K562 (cell line): ENCODE measurements around the gene MEIG1. TPM values are rescaled to one million over a fixed set of nuclear protein-coding genes. Genes with fewer than 3 reads are reported as not detected.
A peak's percentile ranks its signal among the peaks of the same experiment; 100 is the strongest.
"Not testable (repeated sequence)": the region's sequence is repeated elsewhere in the genome, so short reads cannot be mapped to it uniquely, and the experiment has no call there.

Experiments used
- ATAC-seq: fragments of 200-7000 bp; cut with Tn5 transposase; 3 replicates; pipeline ENCODE4 v1.9.1; 2020; ENCODE audit warnings: moderate library complexity
- BruUV-seq: library from RNA; stranded (reverse); fragments of 400-500 nt; replicated peaks from 2 replicates; lab custom pipeline; 2021; lab: Mats Ljungman, UMichigan
- CTCF ChIA-PET: fragments of 300-600 bp; formaldehyde crosslinking; extraction: SDS; loops from one replicate; lab custom pipeline; 2021; ENCODE audit warnings: low intra/inter-chr PET ratio; lab: Yijun Ruan, JAX
- POLR2A ChIA-PET: fragments of 300-600, 350-650 bp; sonication (Branson Sonifier 250); formaldehyde crosslinking; extraction: SDS; loops from one replicate; lab custom pipeline; 2021; ENCODE audit warnings: antibody characterized with exemption, inconsistent platforms; lab: Yijun Ruan, JAX
- DNase-seq, 4 experiments: peaks; one replicate each; pipeline versions ENCODE4 v3.0.0 to v3.0.0-alpha.2; 2011 to 2018; ENCODE audit warnings: low spot score in 3 of 4, mixed read lengths in 3 of 4; ENCODE audit errors: extremely low read depth in 1 of 4
- FAIRE-seq: peaks from 2 replicates; lab custom pipeline; 2011; peaks lifted over from hg19 to GRCh38; lab: Jason Lieb, UNC
- H2AFZ ChIP-seq: 2 replicates; pipeline ENCODE4 v1.6.0; 2011; ENCODE audit warnings: low read depth, low read length, control low read depth, inconsistent platforms
- H3K27ac ChIP-seq: fragments of 200-600 bp; 3 replicates; pipeline ENCODE4 v1.8.0; 2011; ENCODE audit warnings: low read depth, mild to moderate bottlenecking, control low read depth, inconsistent platforms, low read length, moderate library complexity, mixed read lengths; ENCODE audit errors: extremely low read depth
- H3K27me3 ChIP-seq, 2 experiments: fragments of 300-600 bp in 1 of 2; 2 replicates in 1 of 2; 3 replicates in 1 of 2; pipeline versions ENCODE4 v1.6.0 to v1.8.0; 2011; ENCODE audit warnings: inconsistent platforms in 2 of 2, low read length in 2 of 2, mild to moderate bottlenecking in 1 of 2, mixed read lengths in 1 of 2, moderate library complexity in 1 of 2; ENCODE audit not compliant: control insufficient read depth in 2 of 2, insufficient read depth in 2 of 2
- H3K36me3 ChIP-seq: fragments of 300-600 bp; 3 replicates; pipeline ENCODE4 v1.8.0; 2011; ENCODE audit warnings: mild to moderate bottlenecking, low read length, inconsistent platforms; ENCODE audit not compliant: control insufficient read depth, insufficient read depth
- H3K4me1 ChIP-seq, 2 experiments: fragments of 200-600 bp in 1 of 2; replicated peaks in 1 of 2; 2 replicates in 1 of 2; 3 replicates in 1 of 2; pipeline versions ENCODE4 v1.5.1 to v1.8.0; 2011; ENCODE audit warnings: inconsistent platforms in 2 of 2, low read length in 2 of 2, mild to moderate bottlenecking in 1 of 2, mixed read lengths in 1 of 2, moderate library complexity in 1 of 2; ENCODE audit not compliant: control insufficient read depth in 2 of 2, insufficient read depth in 2 of 2
- H3K4me2 ChIP-seq: 2 replicates; pipeline ENCODE4 v1.6.1; 2011; ENCODE audit warnings: low read length, control low read depth, inconsistent platforms, mixed read lengths; ENCODE audit not compliant: insufficient read depth
- H3K4me3 ChIP-seq: fragments of 200-600 bp; sonication (generic), shearing (Covaris generic); 2 replicates; pipeline ENCODE4 v1.5.1; 2016; ENCODE audit warnings: control low read depth, inconsistent platforms
- H3K79me2 ChIP-seq: fragments of 200-600 bp; 3 replicates; pipeline ENCODE4 v1.8.0; 2011; ENCODE audit warnings: low read length, inconsistent platforms; ENCODE audit not compliant: control insufficient read depth, insufficient read depth
- H3K9ac ChIP-seq, 2 experiments: 2 replicates each; pipeline versions ENCODE4 v1.6.0 to v1.6.1; 2011; ENCODE audit warnings: low read depth in 2 of 2, low read length in 2 of 2, control low read depth in 1 of 2, inconsistent platforms in 1 of 2, mild to moderate bottlenecking in 1 of 2, mixed read lengths in 1 of 2; ENCODE audit not compliant: insufficient read depth in 1 of 2
- H3K9me1 ChIP-seq: one replicate; pipeline ENCODE4 v1.6.0; 2011; ENCODE audit warnings: inconsistent platforms, mild to moderate bottlenecking, low read length, moderate library complexity; ENCODE audit not compliant: control insufficient read depth, insufficient read depth
- H3K9me3 ChIP-seq: replicated peaks from 2 replicates; pipeline ENCODE4 v1.5.1; 2011; ENCODE audit warnings: low read depth, low read length, inconsistent platforms; ENCODE audit not compliant: control insufficient read depth, insufficient read depth
- H4K20me1 ChIP-seq: replicated peaks from 2 replicates; pipeline ENCODE4 v1.6.1; 2011; ENCODE audit warnings: low read length, inconsistent platforms, mixed read lengths; ENCODE audit not compliant: control insufficient read depth, insufficient read depth
- DACH1 ChIP-seq: fragments of 450-650 bp; IDR thresholded peaks from 2 replicates; pipeline ENCODE4 v1.6.1; 2018; ENCODE audit not compliant: partially characterized antibody
- PRMT5 ChIP-seq: sonication (generic); formaldehyde crosslinking; IDR thresholded peaks from 2 replicates; pipeline ENCODE4 v1.5.0; 2020; ENCODE audit warnings: missing genetic modification reagents
- SAFB ChIP-seq: fragments of 200-400 bp; formaldehyde crosslinking; IDR thresholded peaks from 2 replicates; pipeline ENCODE4 v1.6.1; 2017; ENCODE audit warnings: low read depth, low read length, borderline replicate concordance
- ZNF232 ChIP-seq: sonication (generic); formaldehyde crosslinking; IDR thresholded peaks from 2 replicates; pipeline ENCODE4 v1.8.0; 2022; ENCODE audit warnings: mild to moderate bottlenecking, missing genetic modification reagents
- WGBS: fragments of 100-300 bp; shearing (Covaris generic); methylation state at CpG from one replicate; pipeline ENCODE4 v1.1.6; 2016; ENCODE audit warnings: low coverage, mixed read lengths; ENCODE audit not compliant: insufficient coverage; ENCODE audit errors: missing lambda C conversion rate; 5-methylcytosine and 5-hydroxymethylcytosine counted together
- in situ Hi-C: fragments of 300-500 bp; cut with MboI; formaldehyde crosslinking; loops from 4 replicates; pipeline ENCODE4 v1.15.0; 2018; ENCODE audit warnings: inconsistent platforms, mixed read lengths
- intact Hi-C: fragments of 100-400 bp; cut with micrococcal nuclease; formaldehyde crosslinking; loops from 2 replicates; pipeline ENCODE4 v1.14.2; 2022
- polyA plus RNA-seq, 8 experiments: library from polyadenylated mRNA; depleted of rRNA in 4 of 8; stranded (reverse) in 5 of 8; unstranded in 3 of 8; fragments of >200 nt; fragmentation: Nextera tagmentation in 2 of 8; fragmentation: Illumina TruSeq in 1 of 8; extraction: Ambion mirVana in 2 of 8; extraction: Trizol in 1 of 8; gene quantifications; 2 replicates each; pipeline versions ENCODE4 v1.2.1 to v1.2.3, GENCODE V29; 2011 to 2014; ENCODE audit warnings: inconsistent platforms in 1 of 8, missing spikeins in 1 of 8
- total RNA-seq, 7 experiments: library from RNA; depleted of rRNA in 6 of 7; stranded (reverse); fragments of >200 nt in 6 of 7; fragmentation: Illumina TruSeq in 2 of 7; extraction: Trizol in 2 of 7; gene quantifications; 2 replicates each; pipeline versions ENCODE4 v1.2.1 to v1.2.3, GENCODE V29; 2011 to 2021; ENCODE audit warnings: low replicate concordance in 1 of 7
- TF ChIP-seq, protein P1 (sequence below): fragments of 200-800 bp; sonication (Bioruptor generic); IDR thresholded peaks from 2 replicates; pipeline ENCODE4 v1.6.1; 2016; ENCODE audit warnings: missing genetic modification characterization, missing compliant biosample characterization
- TF ChIP-seq, protein P2 (sequence below): sonication (generic); formaldehyde crosslinking; IDR thresholded peaks from 2 replicates; pipeline ENCODE4 v1.5.0; 2020; ENCODE audit warnings: missing genetic modification reagents
- TF ChIP-seq, protein P3 (sequence below): sonication (generic); formaldehyde crosslinking; IDR thresholded peaks from 2 replicates; pipeline ENCODE4 v1.9.0; 2022; ENCODE audit warnings: mild to moderate bottlenecking, missing genetic modification reagents
- TF ChIP-seq, protein P4 (sequence below): sonication (generic); formaldehyde crosslinking; IDR thresholded peaks from 2 replicates; pipeline ENCODE4 v1.8.1; 2023; ENCODE audit warnings: mild to moderate bottlenecking, missing genetic modification reagents

The MEIG1 gene
- total and polyA plus RNA-seq, 9 of the 15 experiments (the other 6 are each of a cell fraction or from before 2014, with no cell fraction given), result 0.19 to 1.7 (median 0.54) TPM; not detected in 3

DNA sequence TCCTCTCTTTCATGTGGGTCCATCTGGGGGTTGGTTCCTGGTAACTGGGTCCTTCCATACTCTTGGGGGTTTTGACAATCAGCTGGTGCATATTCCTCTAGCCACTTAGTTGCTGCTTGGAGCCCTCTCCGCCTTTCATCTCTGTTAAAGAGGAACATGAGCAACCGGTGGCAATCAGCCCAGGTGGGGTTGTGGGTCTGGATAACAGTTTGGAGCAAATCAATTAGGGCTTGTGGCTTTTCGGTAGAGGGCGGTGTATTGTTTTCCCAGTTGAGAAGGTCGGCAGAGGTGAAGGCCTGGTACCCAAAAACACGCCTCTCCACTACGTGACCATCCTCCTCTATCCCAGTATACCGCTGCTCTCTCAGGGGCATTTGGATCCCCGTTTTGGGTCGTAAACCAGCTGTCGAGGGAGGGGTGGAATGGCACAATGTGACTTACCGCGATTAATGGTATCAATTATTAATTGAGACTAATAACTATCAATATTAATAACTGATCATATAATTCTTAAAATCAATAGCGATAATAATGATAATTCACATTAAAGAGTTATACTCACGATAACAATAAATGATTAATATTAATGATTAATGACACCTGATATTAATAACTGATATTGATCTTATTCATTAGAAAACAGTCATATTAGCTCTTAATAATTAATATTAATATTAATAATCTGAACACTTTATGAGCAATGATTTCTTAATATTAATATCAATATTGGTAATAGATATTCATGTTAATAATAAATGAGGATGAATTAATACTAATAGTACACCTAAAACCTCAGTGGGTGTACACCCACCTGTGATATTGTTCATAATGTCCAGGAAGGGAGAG lies 15.2 kb downstream of the MEIG1 start:
- H3K4me2 ChIP-seq, H4K20me1 ChIP-seq, H3K4me1 ChIP-seq, H3K9me3 ChIP-seq, H3K9ac ChIP-seq, FAIRE-seq, H3K4me3 ChIP-seq, ATAC-seq, H3K27ac ChIP-seq, in situ Hi-C loops, H2AFZ ChIP-seq, BruUV-seq, H3K9me1 ChIP-seq, CTCF ChIA-PET, H3K79me2 ChIP-seq, H3K36me3 ChIP-seq, DNase-seq, H3K27me3 ChIP-seq: not testable (repeated sequence)
- 15% methylated on average over 13 of the region's 15 CpGs for WGBS
- POLR2A ChIA-PET, result interaction anchor here (0.7 kb wide), 1 partner anchor 228 kb away, joined by 3 read pairs; no protein-coding TSS in a partner anchor
- intact Hi-C loops, result loop anchor here (5.0 kb wide), 2 partner anchors 437 to 477 kb away; no protein-coding TSS in a partner anchor
- TF ChIP-seq ZNF232 (CRISPR knock-in tag) (peak; percentile 57; the same call in 1 of the 2 replicates), DACH1 (peak; percentile 94), SAFB (peak; percentile 43; the same call in 1 of the 2 replicates), PRMT5 (CRISPR knock-in tag) (0 out of 2 replicates have a peak, but pooled peaks have one; percentile 19)
- TF ChIP-seq, protein P1, sequence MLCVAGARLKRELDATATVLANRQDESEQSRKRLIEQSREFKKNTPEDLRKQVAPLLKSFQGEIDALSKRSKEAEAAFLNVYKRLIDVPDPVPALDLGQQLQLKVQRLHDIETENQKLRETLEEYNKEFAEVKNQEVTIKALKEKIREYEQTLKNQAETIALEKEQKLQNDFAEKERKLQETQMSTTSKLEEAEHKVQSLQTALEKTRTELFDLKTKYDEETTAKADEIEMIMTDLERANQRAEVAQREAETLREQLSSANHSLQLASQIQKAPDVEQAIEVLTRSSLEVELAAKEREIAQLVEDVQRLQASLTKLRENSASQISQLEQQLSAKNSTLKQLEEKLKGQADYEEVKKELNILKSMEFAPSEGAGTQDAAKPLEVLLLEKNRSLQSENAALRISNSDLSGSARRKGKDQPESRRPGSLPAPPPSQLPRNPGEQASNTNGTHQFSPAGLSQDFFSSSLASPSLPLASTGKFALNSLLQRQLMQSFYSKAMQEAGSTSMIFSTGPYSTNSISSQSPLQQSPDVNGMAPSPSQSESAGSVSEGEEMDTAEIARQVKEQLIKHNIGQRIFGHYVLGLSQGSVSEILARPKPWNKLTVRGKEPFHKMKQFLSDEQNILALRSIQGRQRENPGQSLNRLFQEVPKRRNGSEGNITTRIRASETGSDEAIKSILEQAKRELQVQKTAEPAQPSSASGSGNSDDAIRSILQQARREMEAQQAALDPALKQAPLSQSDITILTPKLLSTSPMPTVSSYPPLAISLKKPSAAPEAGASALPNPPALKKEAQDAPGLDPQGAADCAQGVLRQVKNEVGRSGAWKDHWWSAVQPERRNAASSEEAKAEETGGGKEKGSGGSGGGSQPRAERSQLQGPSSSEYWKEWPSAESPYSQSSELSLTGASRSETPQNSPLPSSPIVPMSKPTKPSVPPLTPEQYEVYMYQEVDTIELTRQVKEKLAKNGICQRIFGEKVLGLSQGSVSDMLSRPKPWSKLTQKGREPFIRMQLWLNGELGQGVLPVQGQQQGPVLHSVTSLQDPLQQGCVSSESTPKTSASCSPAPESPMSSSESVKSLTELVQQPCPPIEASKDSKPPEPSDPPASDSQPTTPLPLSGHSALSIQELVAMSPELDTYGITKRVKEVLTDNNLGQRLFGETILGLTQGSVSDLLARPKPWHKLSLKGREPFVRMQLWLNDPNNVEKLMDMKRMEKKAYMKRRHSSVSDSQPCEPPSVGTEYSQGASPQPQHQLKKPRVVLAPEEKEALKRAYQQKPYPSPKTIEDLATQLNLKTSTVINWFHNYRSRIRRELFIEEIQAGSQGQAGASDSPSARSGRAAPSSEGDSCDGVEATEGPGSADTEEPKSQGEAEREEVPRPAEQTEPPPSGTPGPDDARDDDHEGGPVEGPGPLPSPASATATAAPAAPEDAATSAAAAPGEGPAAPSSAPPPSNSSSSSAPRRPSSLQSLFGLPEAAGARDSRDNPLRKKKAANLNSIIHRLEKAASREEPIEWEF (CRISPR knock-in tag), result peak; percentile 89
- TF ChIP-seq, protein P2, sequence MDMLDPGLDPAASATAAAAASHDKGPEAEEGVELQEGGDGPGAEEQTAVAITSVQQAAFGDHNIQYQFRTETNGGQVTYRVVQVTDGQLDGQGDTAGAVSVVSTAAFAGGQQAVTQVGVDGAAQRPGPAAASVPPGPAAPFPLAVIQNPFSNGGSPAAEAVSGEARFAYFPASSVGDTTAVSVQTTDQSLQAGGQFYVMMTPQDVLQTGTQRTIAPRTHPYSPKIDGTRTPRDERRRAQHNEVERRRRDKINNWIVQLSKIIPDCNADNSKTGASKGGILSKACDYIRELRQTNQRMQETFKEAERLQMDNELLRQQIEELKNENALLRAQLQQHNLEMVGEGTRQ (CRISPR knock-in tag), result peak; percentile 34
- TF ChIP-seq, protein P3, sequence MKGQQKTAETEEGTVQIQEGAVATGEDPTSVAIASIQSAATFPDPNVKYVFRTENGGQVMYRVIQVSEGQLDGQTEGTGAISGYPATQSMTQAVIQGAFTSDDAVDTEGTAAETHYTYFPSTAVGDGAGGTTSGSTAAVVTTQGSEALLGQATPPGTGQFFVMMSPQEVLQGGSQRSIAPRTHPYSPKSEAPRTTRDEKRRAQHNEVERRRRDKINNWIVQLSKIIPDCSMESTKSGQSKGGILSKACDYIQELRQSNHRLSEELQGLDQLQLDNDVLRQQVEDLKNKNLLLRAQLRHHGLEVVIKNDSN (CRISPR knock-in tag), result peak; percentile 63
- TF ChIP-seq, protein P4, sequence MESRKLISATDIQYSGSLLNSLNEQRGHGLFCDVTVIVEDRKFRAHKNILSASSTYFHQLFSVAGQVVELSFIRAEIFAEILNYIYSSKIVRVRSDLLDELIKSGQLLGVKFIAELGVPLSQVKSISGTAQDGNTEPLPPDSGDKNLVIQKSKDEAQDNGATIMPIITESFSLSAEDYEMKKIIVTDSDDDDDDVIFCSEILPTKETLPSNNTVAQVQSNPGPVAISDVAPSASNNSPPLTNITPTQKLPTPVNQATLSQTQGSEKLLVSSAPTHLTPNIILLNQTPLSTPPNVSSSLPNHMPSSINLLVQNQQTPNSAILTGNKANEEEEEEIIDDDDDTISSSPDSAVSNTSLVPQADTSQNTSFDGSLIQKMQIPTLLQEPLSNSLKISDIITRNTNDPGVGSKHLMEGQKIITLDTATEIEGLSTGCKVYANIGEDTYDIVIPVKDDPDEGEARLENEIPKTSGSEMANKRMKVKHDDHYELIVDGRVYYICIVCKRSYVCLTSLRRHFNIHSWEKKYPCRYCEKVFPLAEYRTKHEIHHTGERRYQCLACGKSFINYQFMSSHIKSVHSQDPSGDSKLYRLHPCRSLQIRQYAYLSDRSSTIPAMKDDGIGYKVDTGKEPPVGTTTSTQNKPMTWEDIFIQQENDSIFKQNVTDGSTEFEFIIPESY (CRISPR knock-in tag), result peak; percentile 51; the same call in 1 of the 2 replicates
